Activated CD4-positive, alpha-beta T cell treated with anti-CD3 and anti-CD28 coated beads, Interleukin-2, amount 10 ng/mL, durations not matched to agents 7 days and 5 days (primary cell): Measurements from ENCODE around the gene STARD8. TPM values are rescaled to one million over a fixed set of nuclear protein-coding genes. Genes with fewer than 3 reads are reported as not detected.
"Not testable (repeated sequence)": the region's sequence is repeated elsewhere in the genome, so short reads cannot be mapped to it uniquely, and the experiment has no call there.

Experiments used
- CTCF ChIA-PET: fragments of 350-600 bp; sonication (Branson Sonifier 250); formaldehyde crosslinking; loops from one replicate; lab custom pipeline; 2021; ENCODE audit warnings: antibody characterized with exemption; lab: Charles Lee
- POLR2A ChIA-PET: fragments of 350-600 bp; sonication (Branson Sonifier 250); formaldehyde crosslinking; loops from one replicate; lab custom pipeline; 2021; ENCODE audit warnings: antibody characterized with exemption; lab: Charles Lee
- DNase-seq: peaks from one replicate; pipeline ENCODE4 v3.0.0-alpha.2; 2020
- H3K27ac Mint-ChIP-seq: one replicate; pipeline ENCODE4 v1.8.0; 2021; ENCODE audit warnings: mild to moderate bottlenecking, moderate library complexity, mixed read lengths
- H3K27me3 Mint-ChIP-seq: one replicate; pipeline ENCODE4 v1.8.0; 2021; ENCODE audit warnings: mixed read lengths
- H3K36me3 Mint-ChIP-seq: one replicate; pipeline ENCODE4 v1.8.0; 2021; ENCODE audit warnings: low read depth, mixed read lengths
- H3K4me1 Mint-ChIP-seq: one replicate; pipeline ENCODE4 v1.8.0; 2021; ENCODE audit warnings: mixed read lengths
- H3K4me3 Mint-ChIP-seq: one replicate; pipeline ENCODE4 v1.8.0; 2021; ENCODE audit warnings: mild to moderate bottlenecking, moderate library complexity, mixed read lengths
- H3K9me3 Mint-ChIP-seq: one replicate; pipeline ENCODE4 v1.8.0; 2021; ENCODE audit warnings: mixed read lengths
- total RNA-seq, 2 experiments: library from RNA; stranded (reverse); gene quantifications; one replicate each; pipeline ENCODE4 v1.2.3, GENCODE V29; 2021

Gene STARD8, protein sequence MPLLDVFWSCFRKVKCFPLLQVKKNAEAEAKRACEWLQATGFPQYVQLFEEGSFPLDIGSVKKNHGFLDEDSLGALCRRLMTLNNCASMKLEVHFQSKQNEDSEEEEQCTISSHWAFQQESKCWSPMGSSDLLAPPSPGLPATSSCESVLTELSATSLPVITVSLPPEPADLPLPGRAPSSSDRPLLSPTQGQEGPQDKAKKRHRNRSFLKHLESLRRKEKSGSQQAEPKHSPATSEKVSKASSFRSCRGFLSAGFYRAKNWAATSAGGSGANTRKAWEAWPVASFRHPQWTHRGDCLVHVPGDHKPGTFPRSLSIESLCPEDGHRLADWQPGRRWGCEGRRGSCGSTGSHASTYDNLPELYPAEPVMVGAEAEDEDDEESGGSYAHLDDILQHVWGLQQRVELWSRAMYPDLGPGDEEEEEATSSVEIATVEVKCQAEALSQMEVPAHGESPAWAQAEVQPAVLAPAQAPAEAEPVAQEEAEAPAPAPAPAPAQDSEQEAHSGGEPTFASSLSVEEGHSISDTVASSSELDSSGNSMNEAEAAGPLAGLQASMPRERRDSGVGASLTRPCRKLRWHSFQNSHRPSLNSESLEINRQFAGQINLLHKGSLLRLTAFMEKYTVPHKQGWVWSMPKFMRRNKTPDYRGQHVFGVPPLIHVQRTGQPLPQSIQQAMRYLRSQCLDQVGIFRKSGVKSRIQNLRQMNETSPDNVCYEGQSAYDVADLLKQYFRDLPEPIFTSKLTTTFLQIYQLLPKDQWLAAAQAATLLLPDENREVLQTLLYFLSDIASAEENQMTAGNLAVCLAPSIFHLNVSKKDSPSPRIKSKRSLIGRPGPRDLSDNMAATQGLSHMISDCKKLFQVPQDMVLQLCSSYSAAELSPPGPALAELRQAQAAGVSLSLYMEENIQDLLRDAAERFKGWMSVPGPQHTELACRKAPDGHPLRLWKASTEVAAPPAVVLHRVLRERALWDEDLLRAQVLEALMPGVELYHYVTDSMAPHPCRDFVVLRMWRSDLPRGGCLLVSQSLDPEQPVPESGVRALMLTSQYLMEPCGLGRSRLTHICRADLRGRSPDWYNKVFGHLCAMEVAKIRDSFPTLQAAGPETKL
- under 1 TPM; 0.06 to 0.20 TPM for total RNA-seq

DNA sequence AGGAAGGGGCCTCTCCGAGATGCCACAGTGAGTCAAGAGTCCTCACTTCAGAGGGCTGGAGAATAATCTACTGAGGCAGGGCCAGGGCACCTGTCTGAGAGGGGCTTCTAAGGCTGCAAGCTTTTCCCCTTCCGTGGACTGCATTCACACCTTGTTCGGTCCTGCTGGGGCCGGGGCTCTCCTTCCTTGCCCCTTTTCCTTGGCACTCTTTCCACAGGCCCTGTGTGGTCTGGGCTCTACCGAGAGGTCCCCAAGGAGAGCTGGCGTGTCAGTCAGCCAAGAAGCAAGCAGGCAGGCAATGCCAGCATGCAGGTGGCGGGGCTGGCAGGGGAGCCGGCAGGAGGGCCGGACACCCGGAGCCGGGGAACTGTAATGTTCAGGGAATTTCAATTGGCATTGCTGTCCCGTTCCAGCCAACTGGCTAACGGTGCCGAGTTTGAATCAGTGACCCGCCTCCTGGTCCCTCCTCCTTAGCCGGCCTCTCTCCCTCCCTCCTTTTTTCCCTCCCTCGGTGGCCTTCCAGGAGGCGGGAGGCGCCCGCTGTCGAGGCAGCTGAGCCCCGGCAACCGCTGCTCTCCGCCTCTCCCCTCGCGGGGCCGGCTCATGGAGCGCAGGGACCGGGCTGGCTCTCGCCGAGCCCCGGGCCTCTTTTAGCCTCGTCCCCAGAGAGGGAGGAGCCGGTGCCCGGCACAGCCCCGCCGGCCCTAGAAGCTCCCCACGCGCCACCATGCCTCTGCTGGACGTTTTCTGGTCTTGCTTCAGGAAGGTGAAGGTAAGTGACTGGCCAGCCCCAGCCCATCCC, at the start of gene STARD8:
Gene STARD8, plus strand, starts transcription at position 511 of the 802 bp plus-strand sequence. Its CDS starts 217 bp downstream, at position 728.
- H3K4me1 Mint-ChIP-seq = no peaks in the 10 kb centered on the region
- H3K9me3 Mint-ChIP-seq = no peaks in the 10 kb centered on the region
- ChIA-PET CTCF (interaction anchor here (0.6 to 1.0 kb wide), 2 partner anchors 13 to 1882 kb away, joined by 3 read pairs; no protein-coding TSS in a partner anchor), POLR2A (no interaction called here)
- no peaks in the 10 kb centered on the region for H3K27me3 Mint-ChIP-seq
- H3K27ac Mint-ChIP-seq = no peak within 1 kb of the TSS
- H3K4me3 Mint-ChIP-seq = no peak within 1 kb of the TSS
- DNase-seq = no peak
- H3K36me3 Mint-ChIP-seq = no peaks in the 10 kb centered on the region

DNA sequence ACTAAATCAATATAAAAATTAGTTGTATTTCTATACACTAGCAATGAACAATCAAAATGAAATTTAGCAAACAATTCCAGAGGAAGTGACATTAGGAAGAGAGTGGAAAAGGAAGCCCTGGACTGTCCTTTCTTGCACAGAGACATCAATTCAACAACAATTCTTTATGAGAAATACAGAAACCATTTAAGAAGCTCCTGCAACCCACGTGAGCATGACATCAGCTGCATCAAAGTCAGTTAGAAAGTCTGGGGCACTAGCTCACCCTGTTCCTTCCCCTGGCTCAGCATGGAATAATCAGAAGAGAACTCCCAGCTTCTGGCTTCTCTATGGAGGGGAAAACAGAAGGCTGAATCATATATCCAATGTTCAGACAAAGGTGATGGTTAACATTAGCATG, 48.6 kb upstream of the STARD8 start:
- Mint-ChIP-seq H3K4me3 (no peak overlapping the region), H3K9me3 (peaks cover 17% of the 10 kb centered on the region), H3K27me3 (no peaks in the 10 kb centered on the region), H3K4me1 (no peaks in the 10 kb centered on the region), H3K36me3 (no peaks in the 10 kb centered on the region), H3K27ac (no peak overlapping the region)
- ChIA-PET CTCF (no interaction called here), POLR2A (no interaction called here)
- DNase-seq = no peak

DNA sequence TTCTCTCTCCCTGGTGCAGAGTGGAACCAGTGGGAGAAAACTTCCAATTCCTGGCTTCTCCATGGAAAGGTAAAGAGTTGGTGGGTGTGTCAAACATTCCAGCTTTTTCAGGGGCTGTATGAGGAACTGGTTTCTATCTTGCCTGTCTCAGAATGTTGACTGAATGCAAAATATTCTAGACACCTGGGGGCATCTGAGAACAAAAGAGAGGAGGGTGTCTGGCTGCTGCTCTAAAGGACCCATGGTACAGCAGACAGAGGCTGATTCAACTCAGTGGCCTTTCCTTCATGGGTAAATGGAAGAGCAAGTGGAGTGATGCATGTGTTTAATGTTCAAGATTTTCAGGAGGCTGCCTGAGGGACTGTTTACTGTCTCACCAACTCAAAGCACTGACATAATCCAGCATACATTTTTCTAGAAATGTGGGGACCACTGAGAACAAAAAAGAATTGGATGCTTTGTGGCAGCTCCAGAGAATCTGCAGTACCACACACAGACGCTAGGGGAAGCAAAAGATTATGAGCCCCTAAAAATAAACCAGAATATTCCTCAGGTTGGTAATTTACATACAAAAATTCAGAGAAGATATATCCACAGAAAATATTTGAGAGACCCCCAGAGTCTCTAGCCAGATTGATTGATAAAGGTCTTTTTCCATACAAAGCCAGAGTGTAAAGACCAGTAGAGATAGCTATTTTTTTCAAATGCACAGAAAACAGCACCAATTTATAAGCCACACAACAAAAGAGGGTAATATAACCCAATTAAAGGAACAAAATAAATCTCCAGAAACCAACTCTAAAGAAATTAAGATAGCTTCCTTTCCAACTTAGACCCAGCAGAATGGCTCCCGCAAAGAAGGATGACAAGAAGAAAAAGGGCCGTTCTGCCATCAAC, 48.0 kb upstream of the STARD8 start:
- Mint-ChIP-seq H3K4me3 (no peak overlapping the region), H3K27me3 (no peaks in the 10 kb centered on the region), H3K9me3 (peaks cover 14% of the 10 kb centered on the region), H3K4me1 (no peaks in the 10 kb centered on the region), H3K27ac (no peak overlapping the region), H3K36me3 (no peaks in the 10 kb centered on the region)
- ChIA-PET CTCF (no interaction called here), POLR2A (no interaction called here)
- no peak for DNase-seq

DNA sequence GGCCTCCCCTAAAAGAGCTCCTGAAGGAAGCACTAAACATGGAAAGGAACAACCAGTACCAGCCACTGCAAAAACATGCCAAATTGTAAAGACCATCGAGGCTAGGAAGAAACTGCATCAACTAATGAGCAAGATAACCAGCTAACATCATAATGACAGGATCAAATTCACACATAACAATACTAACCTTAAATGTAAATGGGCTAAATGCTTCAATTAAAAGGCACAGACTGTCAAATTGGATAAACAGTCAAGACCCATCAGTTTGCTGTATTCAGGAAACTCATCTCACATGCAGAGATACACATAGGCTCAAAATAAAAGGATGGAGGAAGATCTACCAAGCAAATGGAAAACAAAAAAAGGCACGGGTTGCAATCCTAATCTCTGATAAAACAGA, 43.2 kb upstream of the STARD8 start:
- H3K9me3 Mint-ChIP-seq, POLR2A ChIA-PET, DNase-seq, H3K4me1 Mint-ChIP-seq, H3K27ac Mint-ChIP-seq, H3K4me3 Mint-ChIP-seq, H3K27me3 Mint-ChIP-seq, H3K36me3 Mint-ChIP-seq, CTCF ChIA-PET: not testable (repeated sequence)

DNA sequence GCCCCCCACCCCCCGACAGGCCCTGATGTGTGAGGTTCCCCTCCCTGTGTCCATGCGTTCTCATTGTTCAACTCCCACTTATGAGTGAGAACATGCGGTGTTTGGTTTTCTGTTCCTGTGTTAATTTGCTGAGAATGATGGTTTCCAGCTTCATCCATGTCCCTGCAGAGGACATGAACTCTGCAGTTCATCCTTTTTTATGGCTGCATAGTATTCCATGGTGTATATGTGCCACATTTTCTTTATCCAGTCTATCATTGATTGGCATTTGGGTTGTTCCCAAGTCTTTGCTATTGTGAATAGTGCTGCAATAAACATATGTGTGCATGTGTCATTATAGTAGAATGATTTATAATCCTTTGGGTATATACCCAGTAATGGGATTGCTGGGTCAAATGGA, 32.7 kb upstream of the STARD8 start:
- H3K27ac Mint-ChIP-seq, POLR2A ChIA-PET, CTCF ChIA-PET, H3K4me1 Mint-ChIP-seq, H3K27me3 Mint-ChIP-seq, H3K36me3 Mint-ChIP-seq, DNase-seq, H3K4me3 Mint-ChIP-seq, H3K9me3 Mint-ChIP-seq: not testable (repeated sequence)

DNA sequence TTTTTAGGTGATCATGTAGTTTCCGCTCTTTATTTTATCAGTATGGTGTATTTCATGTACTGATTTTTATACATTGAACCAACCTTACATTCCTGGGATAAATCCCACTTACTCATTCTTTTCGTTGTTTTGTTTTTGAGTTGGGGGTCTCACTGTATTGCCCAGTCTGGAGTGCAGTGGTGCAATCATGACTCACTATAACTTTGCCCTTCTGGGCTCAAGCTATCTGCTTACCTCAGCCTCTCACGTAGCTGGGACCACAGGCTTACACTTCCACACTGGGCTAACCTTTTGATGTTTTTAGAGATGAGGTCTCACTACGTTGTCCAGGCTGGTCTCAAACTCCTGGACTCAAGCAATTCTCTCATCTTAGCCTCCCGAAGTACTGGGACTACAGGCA, 19.5 kb upstream of the STARD8 start:
- POLR2A ChIA-PET = no interaction called here
- DNase-seq = no peak
- no peaks in the 10 kb centered on the region for H3K9me3 Mint-ChIP-seq
- CTCF ChIA-PET = no interaction called here
- no peaks in the 10 kb centered on the region for H3K36me3 Mint-ChIP-seq
- H3K27me3 Mint-ChIP-seq = no peaks in the 10 kb centered on the region
- H3K4me1 Mint-ChIP-seq = no peaks in the 10 kb centered on the region
- no peak overlapping the region for H3K27ac Mint-ChIP-seq
- no peak overlapping the region for H3K4me3 Mint-ChIP-seq

DNA sequence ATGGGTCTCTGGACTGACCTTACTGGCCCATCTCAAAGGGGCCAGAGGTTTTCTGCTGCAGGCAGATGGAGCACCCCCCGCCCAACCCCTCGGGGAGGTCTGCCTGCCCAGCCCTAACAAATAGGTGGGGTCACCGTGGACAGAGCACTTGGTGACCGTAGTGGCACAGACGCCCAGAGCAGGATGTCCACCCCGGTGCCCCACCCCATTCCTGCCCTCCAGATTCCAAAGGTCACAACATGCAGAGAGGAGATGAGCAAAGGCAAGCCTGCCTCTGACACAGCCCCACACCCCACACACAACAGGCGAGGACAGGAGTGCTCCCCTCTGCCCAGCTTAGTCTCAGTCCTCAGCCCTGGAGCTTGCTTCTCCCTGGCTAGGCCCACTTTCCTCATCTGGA, 17.5 kb upstream of the STARD8 start:
- DNase-seq, H3K4me1 Mint-ChIP-seq, H3K36me3 Mint-ChIP-seq, H3K27me3 Mint-ChIP-seq, POLR2A ChIA-PET, H3K9me3 Mint-ChIP-seq, H3K4me3 Mint-ChIP-seq, CTCF ChIA-PET, H3K27ac Mint-ChIP-seq: not testable (repeated sequence)

DNA sequence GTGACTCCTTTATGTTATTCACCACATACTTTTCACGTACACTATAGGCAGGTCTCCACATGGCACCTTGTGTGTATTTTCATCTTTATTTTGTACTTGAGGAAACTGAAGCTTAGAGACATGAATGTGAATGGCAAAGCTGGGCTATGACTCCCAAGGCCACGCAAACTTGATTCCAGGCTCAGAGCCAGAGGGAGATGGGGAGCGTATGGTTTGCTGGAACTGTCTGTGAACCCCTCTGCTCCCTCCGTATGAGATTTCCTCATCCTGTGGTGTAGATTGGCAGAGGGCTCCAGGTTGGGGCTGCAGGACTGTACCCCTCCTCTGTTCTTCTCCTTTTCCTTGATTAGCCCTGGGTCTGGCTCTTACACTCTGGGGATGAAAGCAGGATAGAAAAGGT, 16.1 kb upstream of the STARD8 start:
- Mint-ChIP-seq H3K4me3 (no peak overlapping the region), H3K27me3 (no peaks in the 10 kb centered on the region), H3K36me3 (no peaks in the 10 kb centered on the region), H3K27ac (no peak overlapping the region), H3K9me3 (no peaks in the 10 kb centered on the region), H3K4me1 (no peaks in the 10 kb centered on the region)
- ChIA-PET POLR2A (no interaction called here), CTCF (no interaction called here)
- DNase-seq = no peak

DNA sequence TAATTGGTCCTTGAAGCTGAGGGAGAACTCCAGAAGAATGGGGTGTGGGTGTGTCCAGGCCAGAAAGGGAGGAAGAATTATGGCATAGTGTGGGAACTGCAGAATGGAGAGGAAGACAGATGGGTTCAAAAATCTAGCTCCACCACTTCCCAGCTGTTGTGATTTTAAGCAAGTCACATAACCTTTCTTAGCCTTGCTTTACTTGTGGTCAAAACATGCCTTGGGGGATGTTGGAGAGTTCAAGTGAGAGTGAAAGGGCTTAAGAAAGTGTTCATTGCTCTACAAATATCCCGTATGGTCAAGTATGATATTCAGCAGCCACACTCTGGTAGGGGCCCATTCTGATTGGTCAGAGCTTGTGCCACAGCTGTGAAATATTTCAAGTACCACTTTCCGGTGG, 15.0 kb upstream of the STARD8 start:
- no peak overlapping the region for H3K4me3 Mint-ChIP-seq
- H3K4me1 Mint-ChIP-seq = no peaks in the 10 kb centered on the region
- no peak overlapping the region for H3K27ac Mint-ChIP-seq
- ChIA-PET CTCF (no interaction called here), POLR2A (no interaction called here)
- DNase-seq = no peak
- H3K27me3 Mint-ChIP-seq = no peaks in the 10 kb centered on the region
- H3K9me3 Mint-ChIP-seq = no peaks in the 10 kb centered on the region
- H3K36me3 Mint-ChIP-seq = no peaks in the 10 kb centered on the region

DNA sequence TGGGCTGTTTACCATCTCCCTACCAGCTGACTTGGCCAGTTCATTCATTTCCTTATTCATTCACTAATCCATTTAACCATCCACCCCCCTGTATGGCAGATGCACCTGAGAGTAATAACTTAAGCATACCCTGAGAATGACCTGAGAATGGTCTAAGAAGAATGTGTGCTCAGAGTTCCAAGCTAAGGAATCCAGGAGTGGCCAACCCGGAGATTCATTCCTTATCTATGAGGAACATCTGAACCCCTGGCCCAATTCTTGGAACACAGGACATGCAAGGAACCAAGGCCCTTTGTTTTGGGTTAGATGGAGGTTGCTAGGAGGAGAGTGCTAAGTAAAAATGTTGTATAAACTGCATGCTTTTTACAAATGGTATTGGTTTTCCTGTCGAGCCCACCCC, 13.5 kb upstream of the STARD8 start:
- Mint-ChIP-seq H3K4me1 (no peaks in the 10 kb centered on the region), H3K9me3 (no peaks in the 10 kb centered on the region), H3K27ac (no peak overlapping the region), H3K36me3 (no peaks in the 10 kb centered on the region), H3K27me3 (no peaks in the 10 kb centered on the region), H3K4me3 (no peak overlapping the region)
- CTCF ChIA-PET = interaction anchor here (1.0 kb wide), 1 partner anchor 14 kb away, joined by 3 read pairs; the partner anchor contains the start of gene STARD8
- no peak for DNase-seq
- POLR2A ChIA-PET = no interaction called here

DNA sequence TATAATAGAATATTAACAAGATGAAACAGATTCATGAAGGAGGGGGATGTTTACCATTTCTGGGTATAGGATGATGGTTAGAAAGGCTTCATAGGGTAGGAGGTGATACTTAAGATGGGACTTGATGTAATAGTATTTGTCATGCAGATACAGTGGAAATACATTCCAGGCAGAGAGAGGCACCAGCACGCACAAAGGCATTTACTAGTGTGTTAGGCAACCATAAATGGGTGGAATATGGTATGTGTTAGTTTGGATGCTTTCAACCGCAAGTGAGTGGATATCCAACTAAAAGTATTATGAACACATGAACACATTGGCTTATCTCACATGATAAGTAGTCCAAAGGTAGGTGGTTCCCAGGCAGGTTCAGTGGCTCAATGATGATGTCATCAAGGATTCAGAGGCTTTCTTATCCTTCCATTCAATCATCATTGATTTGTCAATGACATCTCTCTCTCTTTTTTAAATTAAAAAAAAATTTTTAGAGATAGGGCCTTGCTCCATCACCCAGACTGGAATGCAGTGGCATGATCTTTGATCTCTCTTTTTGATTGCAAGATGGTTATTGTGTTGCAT, 12.7 kb upstream of the STARD8 start:
- no peak for DNase-seq
- no peak overlapping the region for H3K4me3 Mint-ChIP-seq
- no peaks in the 10 kb centered on the region for H3K27me3 Mint-ChIP-seq
- H3K9me3 Mint-ChIP-seq = no peaks in the 10 kb centered on the region
- H3K27ac Mint-ChIP-seq = no peak overlapping the region
- ChIA-PET CTCF (no interaction called here), POLR2A (no interaction called here)
- no peaks in the 10 kb centered on the region for H3K4me1 Mint-ChIP-seq
- no peaks in the 10 kb centered on the region for H3K36me3 Mint-ChIP-seq
